NCI-H187 (cell line): ENCODE data around the gene RAI1.
"Not testable (repeated sequence)": the region's sequence is repeated elsewhere in the genome, so short reads cannot be mapped to it uniquely, and the experiment has no call there.

ENCODE experiments used
- DNase-seq, 2 experiments: peaks; one replicate each; lab custom pipeline; 2025; lab: John Stamatoyannopoulos, UW

Gene RAI1

GRCh38 chr17:17804007-17804406 is 122.7 kb downstream of the RAI1 start:
- DNase-seq, result no peak

GRCh38 chr17:17805575-17805974 is 124.3 kb downstream of the RAI1 start:
- no peak for DNase-seq

- DNase-seq, result no peak
Measured at GRCh38 chr17:17806035-17806434, 124.8 kb downstream of the RAI1 start.

GRCh38 chr17:17806611-17807274 is 125.5 kb downstream of the RAI1 start:
- no peak for DNase-seq

GRCh38 chr17:17807440-17807839 is 126.2 kb downstream of the RAI1 start:
- DNase-seq, result no peak

GRCh38 chr17:17808200-17808599 is 126.9 kb downstream of the RAI1 start:
- DNase-seq, result not testable (repeated sequence)

GRCh38 chr17:17808706-17809432 is 127.6 kb downstream of the RAI1 start:
- no peak for DNase-seq

GRCh38 chr17:17809531-17810083 is 128.3 kb downstream of the RAI1 start:
- DNase-seq, result no peak

- DNase-seq, result no peak
Measured at GRCh38 chr17:17810084-17810894, 129.0 kb downstream of the RAI1 start.

- DNase-seq, result no peak
Measured at GRCh38 chr17:17810895-17811248, 129.6 kb downstream of the RAI1 start.

- DNase-seq, result no peak
Measured at GRCh38 chr17:17811381-17812210, 130.3 kb downstream of the RAI1 start.

- DNase-seq, result no peak
Measured at GRCh38 chr17:17812211-17813054, 131.2 kb downstream of the RAI1 start.

GRCh38 chr17:17813055-17813724 is 131.9 kb downstream of the RAI1 start:
- DNase-seq, result no peak

- no peak for DNase-seq
Measured at GRCh38 chr17:17813725-17814095, 132.5 kb downstream of the RAI1 start.

GRCh38 chr17:17814162-17815061 is 133.2 kb downstream of the RAI1 start:
- DNase-seq, result no peak

- DNase-seq, result no peak
Measured at GRCh38 chr17:17815062-17815406, 133.8 kb downstream of the RAI1 start.

- no peak for DNase-seq
Measured at GRCh38 chr17:17815436-17816200, 134.4 kb downstream of the RAI1 start.

GRCh38 chr17:17816240-17816814 is 135.1 kb downstream of the RAI1 start:
- no peak for DNase-seq
